Hepatic stellate cell (primary cell): Measurements from ENCODE around the gene BIRC6.

Experiments used
- DNase-seq: peaks from one replicate; pipeline ENCODE4 v3.0.0; 2011; ENCODE audit warnings: low spot score

The BIRC6 gene

DNA sequence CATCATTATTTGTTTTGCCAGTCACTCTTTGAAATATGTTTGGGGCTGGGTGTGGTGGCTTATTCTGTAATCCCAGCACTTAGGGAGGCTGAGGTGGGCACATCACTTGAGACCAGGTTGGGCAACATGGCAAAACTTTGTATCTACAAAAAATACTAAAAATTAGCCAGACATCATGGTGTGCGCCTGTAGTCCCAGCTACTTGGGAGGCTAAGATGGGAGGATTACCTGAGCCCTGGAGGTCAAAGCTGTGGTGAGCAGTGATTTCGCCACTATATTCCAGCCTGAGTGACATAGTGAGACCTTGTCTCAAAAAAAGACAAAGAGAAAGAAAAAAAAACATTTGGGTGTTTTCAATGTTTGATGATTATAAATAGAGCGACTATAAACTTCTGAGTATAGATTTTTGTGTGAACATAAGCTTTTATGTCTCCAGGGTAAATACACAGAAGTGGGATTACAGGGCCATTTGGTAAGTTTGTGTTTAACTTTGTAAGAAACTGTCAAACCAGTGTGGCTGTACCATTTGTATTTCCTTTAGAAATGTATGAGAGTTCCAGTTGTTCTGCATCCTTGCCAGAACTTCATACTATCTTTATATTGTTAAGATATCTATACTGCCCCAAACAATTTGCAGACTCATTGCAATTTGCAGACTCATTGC is 15.8 kb downstream of the BIRC6 start:
- no peak for DNase-seq

DNA sequence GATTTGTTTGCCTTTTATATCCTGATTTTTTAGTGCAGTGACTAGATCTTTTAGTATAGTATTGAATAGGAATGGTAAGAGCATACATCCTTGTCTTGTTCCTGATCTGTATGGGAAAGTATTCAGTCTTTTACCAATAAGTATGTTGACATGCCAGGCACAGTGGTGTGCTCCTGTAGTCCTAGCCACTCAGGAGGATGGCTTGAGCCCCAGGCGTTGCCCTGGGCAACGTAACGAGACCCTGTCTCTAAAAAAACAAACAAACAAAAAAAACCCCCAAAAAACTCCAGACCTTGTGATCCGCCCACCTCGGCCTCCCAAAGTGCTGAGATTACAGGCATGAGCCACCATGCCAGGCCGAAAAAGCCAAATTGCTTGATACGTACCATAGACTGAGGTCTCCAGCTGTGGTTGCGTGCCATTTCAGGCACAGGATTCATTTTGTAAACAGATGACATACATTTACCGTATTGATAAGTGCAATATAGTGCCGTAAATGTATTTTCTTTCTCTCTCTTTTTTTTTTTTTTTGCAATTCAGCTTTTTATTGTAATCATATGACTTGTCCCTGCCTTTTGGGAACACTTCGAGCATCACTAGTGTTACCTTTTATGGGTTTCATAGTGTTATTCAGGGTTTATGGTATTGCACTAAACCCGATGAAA is 18.5 kb downstream of the BIRC6 start:
- no peak for DNase-seq

DNA sequence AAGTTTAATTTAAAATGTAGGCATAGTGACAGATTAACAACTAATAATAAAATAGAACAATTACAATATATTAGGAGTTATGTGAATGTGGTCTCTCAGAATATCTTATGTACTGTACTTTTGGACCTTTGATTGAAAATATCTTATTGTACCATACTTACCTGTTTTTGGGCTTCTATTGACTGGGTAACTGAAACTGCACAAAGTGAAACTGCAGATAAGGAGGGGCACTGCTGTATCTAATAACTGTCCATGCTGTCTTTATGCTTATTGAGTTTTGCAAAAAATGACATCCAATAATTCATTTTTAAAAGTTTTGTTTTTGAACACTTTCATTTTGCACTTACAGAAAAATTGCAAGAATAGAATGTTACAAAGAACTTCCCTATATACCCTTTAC is 19.9 kb downstream of the BIRC6 start:
- DNase-seq, result no peak

DNA sequence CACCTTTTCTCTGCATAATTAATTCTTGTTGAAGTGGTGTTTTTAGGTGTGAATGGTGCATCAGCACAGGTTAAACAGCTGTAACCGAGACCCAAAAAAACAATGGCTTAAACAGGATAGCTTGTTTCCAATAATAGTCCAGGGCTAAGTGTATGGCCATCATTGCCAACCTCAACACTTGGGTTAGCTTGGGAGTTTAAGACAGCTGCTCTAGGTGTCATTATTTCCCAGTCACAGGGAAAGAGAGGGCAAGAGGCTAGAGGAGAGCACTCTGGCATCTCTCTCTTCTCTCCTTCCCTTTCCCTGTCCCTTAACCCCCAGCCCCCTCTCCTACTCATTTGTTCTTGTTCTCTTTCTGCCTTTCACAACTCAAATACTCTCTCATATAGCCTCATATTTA is 21.1 kb downstream of the BIRC6 start:
- DNase-seq, result no peak

DNA sequence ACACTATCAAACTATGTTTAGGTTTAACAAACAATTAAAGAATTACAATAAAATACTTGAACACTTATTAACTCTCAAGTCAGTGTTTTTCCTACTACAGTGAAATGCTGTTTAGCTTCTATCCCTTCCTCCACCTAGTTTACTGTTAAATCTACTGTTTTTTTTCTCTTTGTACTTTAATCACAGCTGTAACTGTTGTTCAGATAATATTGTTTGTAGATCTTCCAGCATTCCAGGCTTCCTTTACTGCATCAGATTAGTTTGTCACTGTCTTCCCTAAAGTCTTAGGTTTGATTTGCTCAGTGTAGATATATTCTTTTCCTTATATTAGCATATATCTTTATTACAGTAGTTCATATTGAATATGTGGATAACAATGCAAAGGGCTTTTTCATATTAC is 22.5 kb downstream of the BIRC6 start:
- no peak for DNase-seq

DNA sequence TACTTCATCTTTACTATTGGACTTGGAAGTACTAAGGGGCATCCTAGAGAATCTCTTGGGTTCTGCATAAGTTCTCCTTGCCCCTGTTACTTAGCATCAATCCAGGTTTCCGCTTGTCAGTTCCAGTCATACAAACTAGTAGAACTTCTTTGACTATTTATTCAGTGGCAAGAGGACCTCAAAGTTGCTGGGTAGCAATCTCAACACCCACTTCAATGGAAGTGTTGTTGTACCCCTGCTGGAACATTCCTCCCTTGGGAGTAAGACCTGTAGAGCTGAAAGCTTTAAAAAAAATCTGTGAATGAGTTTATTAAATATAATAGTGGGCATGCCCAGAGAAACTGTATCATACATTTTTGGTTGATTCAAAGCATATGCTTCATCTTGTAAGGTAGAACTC is 27.0 kb downstream of the BIRC6 start:
- no peak for DNase-seq

DNA sequence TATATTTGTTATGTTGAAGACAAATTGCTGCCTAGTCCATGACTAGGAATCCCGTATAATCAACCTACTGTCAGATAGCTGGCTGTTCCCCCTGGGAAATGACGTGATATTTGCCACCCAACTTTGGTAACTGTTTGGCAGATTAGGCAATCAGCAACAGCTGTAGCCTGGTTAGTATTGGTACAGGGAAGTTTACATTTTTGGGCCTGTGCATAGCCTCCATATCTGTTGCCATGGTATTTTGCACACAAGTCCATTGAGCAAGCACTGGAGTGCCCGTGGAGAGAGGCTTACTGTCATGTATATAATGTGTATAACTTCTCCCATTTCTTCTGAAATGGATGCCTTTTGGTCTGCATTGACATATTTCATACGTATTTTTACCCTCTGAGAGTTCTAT is 27.7 kb downstream of the BIRC6 start:
- DNase-seq, result no peak

DNA sequence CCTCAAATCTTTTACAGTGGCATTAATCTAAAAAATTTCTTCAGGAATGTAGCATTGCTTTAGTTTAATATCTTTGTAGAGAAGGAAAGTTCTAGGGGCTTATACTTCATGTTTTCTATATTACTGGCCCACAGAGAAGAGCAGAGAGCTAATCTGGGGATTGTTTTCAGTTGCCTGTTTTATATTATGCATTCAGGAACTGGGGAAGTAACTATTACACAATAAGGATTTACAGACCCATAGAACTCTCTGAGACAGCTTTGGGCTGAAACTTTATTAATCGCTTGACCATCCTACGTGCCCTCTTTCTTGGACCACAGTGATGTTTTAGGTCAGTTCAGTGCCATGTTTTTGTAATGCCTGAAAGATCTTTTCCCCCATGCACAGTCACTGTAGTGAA is 29.9 kb downstream of the BIRC6 start:
- DNase-seq, result no peak

DNA sequence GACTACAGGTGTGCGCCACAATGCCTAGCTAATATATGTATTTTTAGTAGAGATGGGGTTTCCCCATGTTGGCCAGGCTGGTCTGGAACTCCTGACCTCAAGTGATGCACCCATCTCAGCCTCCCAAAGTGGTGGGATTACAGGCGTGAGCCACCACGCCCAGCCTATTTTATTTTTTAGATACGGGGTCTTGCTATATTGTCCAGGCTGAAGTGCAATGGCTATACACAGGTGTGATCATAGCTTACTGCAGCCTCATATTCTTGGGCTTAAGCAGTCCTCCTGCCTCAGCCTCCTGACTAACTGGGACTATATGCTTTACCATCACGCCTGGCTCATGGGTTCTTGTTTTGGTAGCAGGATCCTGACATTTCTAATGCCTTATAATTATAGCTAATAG is 42.4 kb downstream of the BIRC6 start:
- no peak for DNase-seq

DNA sequence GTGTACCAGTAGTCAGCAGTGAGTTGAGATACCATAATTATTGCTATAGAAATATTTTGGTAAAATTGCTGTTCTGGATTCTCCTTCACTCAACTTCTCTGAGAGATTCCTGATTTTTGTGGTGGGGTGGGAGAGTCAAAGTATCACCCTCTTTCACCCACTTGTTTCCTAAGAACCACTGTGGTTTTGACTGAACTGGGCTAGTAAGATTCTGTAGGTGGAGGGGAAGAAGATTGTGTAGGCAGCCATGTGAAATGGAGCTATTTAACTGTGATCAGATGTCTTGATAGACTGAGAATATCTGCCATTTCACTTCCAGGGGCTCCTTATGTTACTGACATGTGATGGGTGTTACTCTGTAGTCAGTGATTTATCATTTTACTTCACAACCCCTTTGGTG is 45.3 kb downstream of the BIRC6 start:
- no peak for DNase-seq

DNA sequence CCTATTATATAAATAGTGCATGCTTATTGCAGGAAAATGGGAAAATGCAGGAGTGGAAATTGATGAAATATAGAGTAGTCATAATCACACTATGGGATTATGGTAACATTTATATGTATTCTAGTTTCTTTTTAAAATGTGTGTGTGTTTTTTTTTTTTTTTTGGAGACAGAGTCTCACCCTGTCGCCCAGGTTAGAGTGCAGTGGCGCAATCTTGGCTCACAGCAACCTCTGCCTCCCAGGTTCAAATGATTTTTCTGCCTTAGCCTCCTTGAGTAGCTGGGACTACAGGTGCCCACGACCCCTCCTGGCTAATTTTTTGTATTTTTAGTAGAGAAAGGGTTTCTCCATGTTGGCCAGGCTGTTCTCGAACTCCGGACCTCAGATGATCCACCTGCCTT is 47.0 kb downstream of the BIRC6 start:
- no peak for DNase-seq

DNA sequence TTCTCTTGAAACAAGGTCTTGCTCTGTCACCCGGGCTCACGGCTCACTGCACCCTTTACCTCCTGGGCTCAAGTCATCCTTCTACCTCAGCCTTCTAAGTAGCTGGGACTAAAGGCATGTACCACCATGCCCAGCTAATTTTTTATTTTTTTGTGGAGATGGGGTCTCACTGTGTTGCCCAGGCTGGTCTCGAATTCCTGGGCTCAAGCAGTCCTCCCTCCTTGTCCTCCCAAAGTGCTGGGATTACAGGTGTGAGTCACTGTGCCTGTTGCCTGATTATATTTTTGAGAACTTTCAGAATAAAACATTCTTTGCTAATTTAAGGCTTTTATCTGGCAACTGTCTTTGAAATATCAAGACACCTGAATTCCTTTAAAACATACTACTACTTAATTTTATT is 47.9 kb downstream of the BIRC6 start:
- no peak for DNase-seq

DNA sequence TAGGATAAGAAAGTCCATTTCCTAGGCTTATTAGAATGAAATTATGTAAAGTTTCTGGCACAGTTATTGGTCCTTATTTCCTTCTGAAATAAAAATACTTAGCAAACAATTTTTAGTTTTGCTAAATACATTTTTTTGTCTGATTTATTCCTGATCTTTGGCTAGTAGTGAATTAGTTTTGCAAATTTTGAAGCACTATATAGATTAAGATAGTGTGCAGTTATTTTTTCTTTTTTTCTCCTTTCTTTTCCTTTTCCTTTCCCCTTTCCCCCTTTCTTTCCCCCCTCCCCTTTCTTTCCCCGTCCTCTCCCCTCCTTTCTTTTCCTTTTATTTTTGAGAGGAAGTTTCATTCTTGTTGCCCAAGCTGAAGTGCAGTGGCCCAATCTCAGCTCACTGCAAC is 59.7 kb downstream of the BIRC6 start:
- DNase-seq, result no peak

DNA sequence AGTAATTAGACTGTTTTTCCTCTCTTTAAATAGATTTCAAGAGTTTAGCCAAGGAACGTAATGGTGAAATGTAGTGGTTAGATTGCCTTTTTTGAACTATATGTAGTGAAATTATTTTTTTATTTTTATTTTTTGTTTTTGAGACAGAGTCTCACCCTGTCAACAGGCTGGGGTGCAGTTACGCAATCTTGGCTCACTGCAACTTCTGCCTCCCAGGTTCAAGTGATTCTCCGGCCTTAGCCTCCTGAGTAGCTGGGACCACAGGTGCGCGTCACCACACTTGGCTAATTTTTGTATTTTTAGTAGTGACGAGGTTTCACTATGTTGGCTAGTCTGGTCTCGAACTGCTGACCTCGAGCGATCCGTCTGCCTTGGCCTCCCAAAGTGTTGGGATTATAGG is 60.8 kb downstream of the BIRC6 start:
- DNase-seq, result no peak

DNA sequence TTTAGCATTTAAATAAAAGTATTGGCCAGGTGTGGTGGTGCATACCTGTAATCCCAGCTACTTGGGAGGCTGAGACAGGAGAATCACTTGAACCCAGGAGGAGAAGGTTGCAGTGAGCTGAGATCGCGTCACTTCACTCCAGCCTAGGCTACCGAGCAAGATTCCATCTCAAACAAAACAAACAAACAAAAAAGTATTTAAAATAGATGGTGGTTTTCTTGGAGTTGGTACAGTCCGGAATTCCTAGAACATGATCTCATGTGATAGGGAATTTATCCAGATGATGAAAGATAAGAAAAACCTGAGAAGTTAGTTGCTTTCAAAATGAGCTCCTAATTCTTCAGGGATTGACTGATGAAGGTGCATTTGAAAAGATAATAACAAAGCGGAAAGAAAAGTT is 62.0 kb downstream of the BIRC6 start:
- DNase-seq, result peak; percentile 18

DNA sequence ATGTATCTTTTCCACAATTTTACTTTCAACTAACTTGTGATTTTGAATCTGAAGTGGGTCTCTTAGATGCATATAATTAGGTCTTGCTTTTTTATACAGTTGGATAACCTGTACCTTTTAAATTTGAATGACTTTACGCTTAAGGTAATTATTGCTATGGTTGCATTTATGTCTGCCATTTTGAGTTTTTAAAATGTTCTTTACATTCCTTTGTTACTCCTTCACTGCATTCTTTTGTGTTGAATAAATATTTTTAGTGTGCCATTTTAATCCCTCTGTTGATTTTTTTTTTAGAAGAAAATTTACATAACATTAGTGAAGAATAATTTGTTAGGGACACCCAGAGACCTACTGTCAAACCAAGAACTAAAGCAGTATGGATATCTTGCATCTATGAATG is 65.3 kb downstream of the BIRC6 start:
- DNase-seq, result peak; percentile 5

DNA sequence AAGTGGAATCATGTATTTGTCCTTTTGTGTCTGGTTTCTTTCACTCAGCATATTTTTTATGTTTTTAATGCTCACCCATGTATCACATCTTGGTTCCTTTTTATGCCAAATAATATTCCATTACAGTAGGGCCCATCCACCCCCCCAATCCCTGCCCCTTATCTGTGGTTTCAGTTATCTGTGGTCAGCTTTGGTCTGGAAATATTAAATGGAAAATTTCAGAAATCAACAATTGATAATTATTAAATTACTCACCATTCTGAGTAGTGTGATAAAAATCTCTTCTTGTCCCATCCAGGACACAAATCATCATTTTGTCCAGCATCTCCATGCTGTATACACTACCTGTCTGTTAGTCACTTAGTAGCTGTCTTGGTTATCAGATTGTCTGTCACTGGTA is 66.7 kb downstream of the BIRC6 start:
- no peak for DNase-seq

DNA sequence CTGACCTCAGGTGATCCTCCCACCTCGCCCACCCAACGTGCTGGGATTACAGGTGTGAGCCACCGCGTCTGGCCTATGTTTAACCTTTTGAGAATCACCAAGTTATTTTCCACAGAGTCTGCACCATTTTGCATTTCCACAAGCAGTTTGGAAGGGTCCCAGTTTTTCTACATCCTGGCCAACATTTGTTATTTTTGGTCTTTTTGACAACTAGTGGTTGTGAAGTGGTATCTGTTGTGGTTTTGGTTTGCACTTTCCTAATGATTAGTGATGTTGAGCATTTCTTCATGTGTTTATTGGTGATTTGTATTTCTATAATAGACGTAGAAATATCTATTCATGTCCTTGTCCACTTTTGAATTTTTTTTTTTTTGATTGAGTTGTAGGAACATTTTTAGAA is 67.9 kb downstream of the BIRC6 start:
- no peak for DNase-seq

DNA sequence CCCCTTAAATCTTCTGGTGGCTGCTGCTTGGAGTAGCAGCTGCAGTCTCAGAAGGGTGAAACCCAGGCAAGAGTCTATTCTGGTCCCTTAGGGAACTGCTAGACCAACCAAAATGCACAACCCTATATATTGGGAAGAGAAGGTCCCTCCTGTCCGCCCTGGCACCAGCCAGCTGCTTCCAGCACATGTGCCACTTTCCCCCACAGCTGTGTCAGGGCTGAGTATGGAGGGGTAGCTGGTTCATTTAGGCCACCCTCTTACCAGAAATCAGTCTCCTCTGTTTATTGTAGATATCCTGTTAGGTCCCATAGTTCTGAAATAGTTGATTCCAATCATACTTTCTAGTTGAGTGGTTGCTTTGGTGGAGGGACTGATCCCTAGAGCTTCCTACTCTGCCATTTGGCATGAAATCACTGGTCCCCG is 68.9 kb downstream of the BIRC6 start:
- peak; percentile 61 for DNase-seq

DNA sequence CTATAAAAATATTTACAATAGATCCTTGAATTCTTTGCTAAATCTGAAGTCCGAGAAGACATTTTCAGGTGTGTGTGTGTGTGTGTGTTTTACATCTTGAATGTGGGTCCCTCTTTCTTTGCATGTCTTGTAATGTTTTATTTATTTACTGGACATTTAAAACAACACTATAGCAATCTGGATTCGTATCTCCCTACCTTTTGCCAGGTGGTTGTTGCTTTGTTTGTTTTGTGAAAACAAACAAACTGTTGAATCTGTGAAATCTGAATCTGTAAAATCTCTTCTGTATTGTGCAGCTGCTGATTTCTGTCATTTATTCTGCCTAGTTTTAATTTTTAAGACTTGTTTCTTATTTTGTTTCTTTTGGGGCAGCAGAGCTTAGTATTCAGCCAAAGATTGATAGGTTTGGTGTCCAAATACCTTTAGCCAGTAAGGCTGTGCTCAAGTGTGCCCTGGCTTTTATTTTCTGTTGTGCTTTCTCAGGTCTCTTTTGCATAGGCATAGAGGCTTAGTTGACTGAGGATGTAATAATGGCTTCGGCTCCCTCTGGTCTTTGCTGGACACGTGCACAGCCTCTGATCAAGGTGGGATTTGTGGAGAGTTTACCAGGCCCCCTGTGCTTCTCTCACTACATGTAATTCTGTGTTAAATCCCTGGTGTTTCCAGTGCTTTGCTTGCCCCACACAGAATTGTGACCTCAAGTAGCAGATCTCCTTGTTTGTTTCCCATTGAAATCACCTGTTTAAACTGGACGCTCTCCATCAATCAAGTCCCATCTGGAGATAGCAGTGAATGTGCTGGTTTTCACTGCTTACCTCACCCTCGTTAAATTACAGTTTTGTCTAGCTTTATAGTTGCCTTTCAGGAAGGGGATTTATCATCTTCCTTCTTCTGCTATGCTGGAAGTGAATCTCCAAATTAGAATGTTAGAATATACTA is 71.1 kb downstream of the BIRC6 start:
- DNase-seq, result no peak

DNA sequence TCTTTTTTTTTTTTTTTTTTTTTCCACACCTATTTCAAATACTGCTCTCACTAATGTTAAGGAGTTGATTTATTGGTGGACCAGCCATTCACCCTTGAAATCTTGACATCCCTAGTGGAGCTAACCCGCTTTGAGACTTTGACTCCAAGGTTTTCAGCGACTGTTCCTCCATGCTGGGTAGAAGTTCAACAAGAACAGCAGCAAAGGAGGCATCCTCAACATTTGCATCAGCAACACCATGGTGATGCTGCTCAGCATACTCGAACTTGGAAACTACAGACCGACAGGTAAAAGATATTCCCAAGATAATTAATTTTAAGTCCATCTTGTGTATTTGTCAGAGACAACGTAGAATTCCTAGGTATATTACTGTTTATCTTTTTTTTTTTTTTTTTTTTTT is 74.0 kb downstream of the BIRC6 start:
- no peak for DNase-seq

DNA sequence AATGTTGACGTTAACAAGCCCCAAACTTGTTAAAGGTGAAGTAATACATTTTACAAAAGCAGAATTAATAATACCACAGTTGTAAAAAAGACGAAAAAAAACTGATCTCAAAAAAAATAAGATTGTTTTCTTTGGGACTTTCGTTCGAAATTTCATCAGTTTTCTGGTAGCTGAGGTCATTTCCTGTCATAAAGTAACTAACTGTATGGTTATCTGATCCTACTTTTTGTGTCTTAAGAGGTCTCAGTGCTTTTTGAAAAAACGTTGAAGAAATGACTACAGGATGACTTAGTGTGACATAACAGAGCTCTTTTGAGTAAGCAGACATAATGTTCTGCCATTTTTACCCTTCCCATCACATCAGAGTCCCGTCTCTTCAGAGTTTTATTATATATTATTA is 79.3 kb downstream of the BIRC6 start:
- DNase-seq, result no peak

DNA sequence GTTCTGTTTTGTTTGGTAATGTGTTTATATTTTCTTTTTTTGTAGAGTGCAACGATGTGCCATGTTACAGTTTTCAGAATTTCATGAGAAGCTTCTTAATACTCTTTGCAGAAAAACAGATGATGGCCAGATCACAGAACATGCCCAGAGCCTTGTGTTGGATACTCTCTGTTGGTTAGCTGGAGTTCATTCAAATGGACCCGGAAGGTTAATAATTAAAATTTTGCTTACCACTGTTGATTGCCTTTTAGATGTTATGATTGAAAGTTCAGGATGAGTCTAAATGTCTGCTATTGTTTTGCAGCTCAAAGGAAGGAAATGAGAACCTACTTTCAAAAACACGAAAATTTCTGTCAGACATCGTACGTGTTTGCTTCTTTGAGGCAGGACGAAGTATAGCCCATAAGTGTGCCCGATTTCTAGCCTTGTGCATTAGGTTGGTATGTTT is 85.2 kb downstream of the BIRC6 start:
- DNase-seq, result no peak
